NT2/D1 (cell line): ENCODE data around the gene CDK14.

ENCODE experiments used
- SUZ12 ChIP-seq: IDR thresholded peaks from 2 replicates; pipeline ENCODE4 v1.6.1; 2011; ENCODE audit not compliant: insufficient read length, insufficient read depth; ENCODE audit errors: extremely low read depth
- YY1 ChIP-seq: IDR thresholded peaks from 2 replicates; pipeline ENCODE4 v1.6.1; 2011; ENCODE audit not compliant: insufficient read length, insufficient read depth

- TF ChIP-seq SUZ12 = no peak
- TF ChIP-seq YY1 = no peak
Measured at GRCh38 chr7:90994601-90995000, 398.5 kb downstream of the CDK14 start.
